ENCODE results near the gene BRSK2.
"Not testable (repeated sequence)": the region's sequence is repeated elsewhere in the genome, so short reads cannot be mapped to it uniquely, and the experiment has no call there.

The BRSK2 gene

GRCh38 chr11:1397146-1397861 lies 7.6 kb downstream of the BRSK2 start:
- DNase-seq = no peak

- DNase-seq = no peak
These were observed 8.3 kb downstream of the BRSK2 start for GRCh38 chr11:1397862-1398527.

- DNase-seq = no peak
These were observed 8.9 kb downstream of the BRSK2 start for GRCh38 chr11:1398528-1399235.

GRCh38 chr11:1399386-1400316 lies 9.9 kb downstream of the BRSK2 start:
- DNase-seq = no peak

GRCh38 chr11:1400317-1401170 lies 10.8 kb downstream of the BRSK2 start:
- DNase-seq = no peak

GRCh38 chr11:1401171-1401445 lies 11.4 kb downstream of the BRSK2 start:
- DNase-seq = no peak

- no peak for DNase-seq
These were observed 12.0 kb downstream of the BRSK2 start for GRCh38 chr11:1401656-1402221.

GRCh38 chr11:1402355-1403077 lies 12.8 kb downstream of the BRSK2 start:
- no peak for DNase-seq

- DNase-seq = no peak
These were observed 13.4 kb downstream of the BRSK2 start for GRCh38 chr11:1403078-1403620.

GRCh38 chr11:1403721-1404460 lies 14.2 kb downstream of the BRSK2 start:
- DNase-seq = no peak

GRCh38 chr11:1404461-1405185 lies 14.9 kb downstream of the BRSK2 start:
- no peak for DNase-seq

GRCh38 chr11:1405186-1406020 lies 15.7 kb downstream of the BRSK2 start:
- no peak for DNase-seq

GRCh38 chr11:1406571-1407485 lies 17.1 kb downstream of the BRSK2 start:
- no peak for DNase-seq

- DNase-seq = no peak
These were observed 17.9 kb downstream of the BRSK2 start for GRCh38 chr11:1407668-1408067.

- DNase-seq = no peak
These were observed 18.6 kb downstream of the BRSK2 start for GRCh38 chr11:1408346-1408745.

- DNase-seq = no peak
These were observed 19.5 kb downstream of the BRSK2 start for GRCh38 chr11:1409108-1409851.

- DNase-seq = not testable (repeated sequence)
These were observed 20.1 kb downstream of the BRSK2 start for GRCh38 chr11:1409852-1410125.
